Tibial artery (tissue), 4 donors: ENCODE results near the gene ATOX1.

Experiments
- DNase-seq, 2 donors: peaks; one replicate each; pipeline ENCODE4 v3.0.0-alpha.2; 2019
- H3K27ac ChIP-seq, 2 donors: fragments of 200-600 bp; sonication (generic) in 1 of 2; 1 replicate in 1 of 2; 2 replicates in 1 of 2; pipeline ENCODE4 v1.5.1; 2018 to 2019; ENCODE audit warnings: mild to moderate bottlenecking in 1 of 2
- H3K27me3 ChIP-seq, 2 donors: fragments of 200-600 bp; sonication (generic) in 1 of 2; one replicate each; pipeline versions ENCODE4 v1.5.1 to v1.6.0; 2016 to 2019
- H3K36me3 ChIP-seq, 3 donors: fragments of 200-600 bp; sonication (generic) in 2 of 3; one replicate each; pipeline ENCODE4 v1.5.1; 2016 to 2019; ENCODE audit warnings: mild to moderate bottlenecking in 2 of 3
- H3K4me1 ChIP-seq, 4 donors: fragments of 200-600 bp; sonication (generic) in 2 of 4; 1 replicate in 3 of 4; 2 replicates in 1 of 4; pipeline ENCODE4 v1.5.1; 2016 to 2019
- H3K4me3 ChIP-seq, 2 donors: fragments of 200-600 bp; sonication (generic) in 1 of 2; 1 replicate in 1 of 2; 2 replicates in 1 of 2; pipeline ENCODE4 v1.5.1; 2018 to 2019; ENCODE audit warnings: mild to moderate bottlenecking in 2 of 2
- H3K9me3 ChIP-seq, 3 donors: fragments of 200-600 bp; sonication (generic) in 1 of 3; one replicate each; pipeline ENCODE4 v1.5.1; 2016 to 2019
- CTCF ChIP-seq, 2 experiments: fragments of 200-600 bp in 1 of 2; fragments of 450-650 bp in 1 of 2; IDR thresholded peaks; one replicate each; pipeline ENCODE4 v1.5.1; 2017 to 2019; ENCODE audit warnings: antibody characterized with exemption in 2 of 2, mild to moderate bottlenecking in 1 of 2, moderate library complexity in 1 of 2
- intact Hi-C: fragments of 100-400 bp; cut with DNase I; formaldehyde crosslinking; loops from one replicate; pipeline ENCODE4 v1.15.0; 2023; ENCODE audit warnings: low total_unique reads

Gene ATOX1

DNA sequence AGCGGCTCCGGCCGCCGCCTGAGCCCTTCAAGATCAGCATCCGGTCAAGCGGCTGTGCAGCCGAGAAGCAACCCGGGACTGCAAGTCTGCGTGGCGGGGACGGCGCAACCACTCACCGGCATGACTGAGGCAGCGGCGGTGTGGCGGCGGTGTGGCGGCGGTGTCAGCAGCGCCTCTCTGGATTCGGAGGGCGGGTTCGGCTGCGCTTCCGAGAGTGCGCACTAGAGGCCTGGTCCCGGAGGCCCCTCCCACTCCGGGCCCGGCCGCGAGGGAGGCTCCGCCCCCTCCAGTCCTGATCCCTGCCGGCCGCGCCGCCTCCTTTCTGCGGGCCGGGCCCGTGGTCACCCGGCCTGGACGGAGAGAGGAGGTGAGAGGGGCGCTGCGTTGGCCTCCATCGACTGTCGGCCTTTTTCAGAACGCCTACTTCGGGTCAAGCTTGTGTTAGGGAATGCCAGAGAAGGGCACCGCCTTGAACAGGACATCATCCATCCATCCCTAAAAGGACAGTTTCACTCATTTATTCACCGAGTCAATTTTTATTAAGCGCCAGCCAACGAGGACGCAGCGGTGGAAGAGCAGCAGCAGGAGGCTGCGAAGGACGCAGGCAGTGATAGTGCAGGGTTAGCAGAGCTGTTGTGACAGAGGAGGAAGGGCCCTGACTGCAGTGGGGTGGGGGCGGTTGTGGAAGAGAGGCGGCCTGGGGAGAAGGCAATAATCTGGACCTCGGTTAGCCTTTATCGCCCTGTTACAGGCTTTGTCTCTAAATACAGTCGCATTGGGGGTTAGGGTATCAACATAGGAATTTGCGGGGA is at the start of gene ATOX1:
TSS of gene ATOX1 (minus strand) at position 202 of the 812 bp plus-strand sequence. CDS start at position 122, 80 bp downstream.
- H3K27me3 ChIP-seq = no peaks in the 10 kb centered on the region
- H3K9me3 ChIP-seq = no peaks in the 10 kb centered on the region
- H3K4me1 ChIP-seq = peaks cover 0 to 39% (median 24%) of the 10 kb centered on the region in 4 donors
- peaks cover 0 to 3% (median 0%) of the 10 kb centered on the region in 3 donors for H3K36me3 ChIP-seq
- DNase-seq = peak; percentile 91 to 96
- peak; percentile 37 to 55 for TF ChIP-seq CTCF (IDR thresholded peaks at IDR 0.05)
- peak within 1 kb of the TSS; percentile 92 to 95 for H3K4me3 ChIP-seq
- peak within 1 kb of the TSS; percentile 88 to 96 for H3K27ac ChIP-seq
- intact Hi-C loops = loop anchor here (2.0 kb wide), 1 partner anchor 14 kb away; no protein-coding TSS in a partner anchor

- peaks cover 0 to 14% (median 8%) of the 10 kb centered on the region in 4 donors for H3K4me1 ChIP-seq
- intact Hi-C loops = no loop called here
- H3K27ac ChIP-seq = no peak overlapping the region
- peak in 1 of 2 donors; percentile 47 for DNase-seq
- no peaks in the 10 kb centered on the region for H3K9me3 ChIP-seq
- H3K4me3 ChIP-seq = no peak overlapping the region
- no peak for TF ChIP-seq CTCF (IDR thresholded peaks at IDR 0.05)
- H3K27me3 ChIP-seq = no peaks in the 10 kb centered on the region
- H3K36me3 ChIP-seq = peaks cover 33 to 51% (median 44%) of the 10 kb centered on the region in 3 donors
Measured at GRCh38 chr5:151805414-151806223, 47.2 kb upstream of the ATOX1 start.

- no peak overlapping the region for H3K27ac ChIP-seq
- no peaks in the 10 kb centered on the region for H3K4me1 ChIP-seq
- no peak overlapping the region for H3K4me3 ChIP-seq
- no peaks in the 10 kb centered on the region for H3K9me3 ChIP-seq
- H3K27me3 ChIP-seq = no peaks in the 10 kb centered on the region
- TF ChIP-seq CTCF (IDR thresholded peaks at IDR 0.05) = no peak
- no peak for DNase-seq
- intact Hi-C loops = no loop called here
- peaks cover 77 to 93% (median 89%) of the 10 kb centered on the region in 3 donors for H3K36me3 ChIP-seq
Measured at GRCh38 chr5:151800532-151800931, 42.1 kb upstream of the ATOX1 start.

GRCh38 chr5:151799407-151799806 is 41.0 kb upstream of the ATOX1 start:
- peaks cover 87 to 100% (median 88%) of the 10 kb centered on the region in 3 donors for H3K36me3 ChIP-seq
- H3K4me1 ChIP-seq = no peaks in the 10 kb centered on the region
- DNase-seq = no peak
- no peaks in the 10 kb centered on the region for H3K27me3 ChIP-seq
- intact Hi-C loops = no loop called here
- H3K9me3 ChIP-seq = no peaks in the 10 kb centered on the region
- H3K27ac ChIP-seq = no peak overlapping the region
- TF ChIP-seq CTCF (IDR thresholded peaks at IDR 0.05) = no peak
- H3K4me3 ChIP-seq = no peak overlapping the region

GRCh38 chr5:151798674-151799073 is 40.2 kb upstream of the ATOX1 start:
- Histone ChIP-seq H3K36me3 (peaks cover 81 to 100% (median 91%) of the 10 kb centered on the region in 3 donors), H3K9me3 (no peaks in the 10 kb centered on the region), H3K27ac (no peak overlapping the region), H3K4me1 (no peaks in the 10 kb centered on the region), H3K27me3 (no peaks in the 10 kb centered on the region), H3K4me3 (no peak overlapping the region)
- DNase-seq = no peak
- TF ChIP-seq CTCF (IDR thresholded peaks at IDR 0.05) = no peak
- intact Hi-C loops = no loop called here
